HG03521 (cell line): ENCODE data around the gene ANKUB1.

Experiments
- ATAC-seq: cut with Tn5 transposase; IDR thresholded peaks from one replicate; pipeline ENCODE4 v1.9.1; 2021; ENCODE audit warnings: mild to moderate bottlenecking, moderate library complexity; ENCODE audit not compliant: unreplicated experiment

Gene ANKUB1

GRCh38 chr3:149810846-149811245 lies 18.5 kb upstream of the ANKUB1 start:
- ATAC-seq = no peak

- no peak for ATAC-seq
These were observed 17.3 kb upstream of the ANKUB1 start for GRCh38 chr3:149809699-149810098.

DNA sequence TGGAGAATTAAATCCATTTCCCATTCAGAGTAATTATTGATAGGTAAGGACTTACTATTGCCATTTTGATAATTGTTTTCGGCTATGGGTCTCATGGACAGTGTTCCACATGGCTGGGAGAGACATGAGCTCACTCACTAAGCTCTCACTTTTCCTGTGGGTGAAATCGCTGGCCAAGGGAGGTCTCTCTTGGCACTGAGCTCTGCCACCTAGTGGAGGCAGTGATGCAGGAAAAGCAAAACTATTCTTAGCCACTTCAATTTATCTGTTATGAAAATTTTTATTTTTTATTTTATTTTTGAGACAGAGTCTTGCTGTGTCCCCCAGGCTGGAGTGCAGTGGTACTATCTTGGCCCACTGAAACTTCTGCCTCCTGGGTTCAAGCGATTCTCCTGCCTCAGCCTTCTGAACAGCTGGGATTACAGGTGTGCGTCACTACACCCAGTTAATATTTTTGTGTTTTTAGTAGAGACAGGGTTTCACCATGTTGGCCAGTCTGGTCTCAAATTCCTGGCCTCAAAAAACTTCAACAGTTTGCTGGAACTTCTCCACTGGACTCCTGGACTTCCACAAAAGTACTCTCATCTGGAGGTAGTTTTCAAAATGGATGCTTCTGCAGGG lies 16.0 kb upstream of the ANKUB1 start:
- ATAC-seq = no peak

- ATAC-seq = no peak
These were observed 13.9 kb upstream of the ANKUB1 start for GRCh38 chr3:149806171-149806778.

DNA sequence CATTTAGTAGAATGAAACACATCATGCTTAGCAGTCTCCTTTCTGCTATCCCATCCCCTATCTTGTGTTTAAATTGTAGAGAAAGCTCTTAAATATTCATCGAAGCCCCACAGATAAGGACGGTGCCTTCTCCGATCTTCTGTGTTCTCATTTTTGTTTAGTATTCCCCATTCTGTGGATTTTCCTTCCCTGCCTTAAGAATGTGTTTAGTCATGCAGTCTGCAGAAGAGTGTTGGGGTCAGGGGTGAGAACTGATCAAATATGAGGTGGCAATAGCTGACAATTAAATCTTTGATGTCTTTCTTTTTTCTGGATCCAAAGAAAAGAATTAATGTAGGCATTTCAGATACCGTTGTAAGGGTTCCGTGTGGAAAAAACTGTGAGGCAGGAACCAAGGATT lies 9.3 kb upstream of the ANKUB1 start:
- no peak for ATAC-seq

GRCh38 chr3:149801195-149801594 lies 8.8 kb upstream of the ANKUB1 start:
- no peak for ATAC-seq

DNA sequence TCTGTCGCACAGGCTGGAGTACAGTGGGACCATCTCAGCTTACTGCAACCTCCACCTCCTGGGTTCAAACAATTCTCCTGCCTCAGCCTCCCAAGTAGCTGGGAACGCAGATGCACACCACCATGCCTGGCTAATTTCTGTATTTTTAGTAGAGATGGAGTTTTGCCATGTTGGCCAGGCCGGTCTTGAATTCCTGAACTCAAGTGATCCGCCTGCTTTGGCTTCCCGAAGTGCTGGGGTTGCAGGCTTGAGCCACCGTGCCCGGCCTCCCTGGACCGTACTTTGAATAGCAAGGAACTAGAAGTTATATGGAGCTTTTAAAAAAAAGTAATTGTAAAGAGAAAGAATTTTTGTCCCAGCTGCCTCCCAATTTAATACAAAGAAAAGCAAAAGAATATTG lies 8.3 kb upstream of the ANKUB1 start:
- ATAC-seq = no peak

DNA sequence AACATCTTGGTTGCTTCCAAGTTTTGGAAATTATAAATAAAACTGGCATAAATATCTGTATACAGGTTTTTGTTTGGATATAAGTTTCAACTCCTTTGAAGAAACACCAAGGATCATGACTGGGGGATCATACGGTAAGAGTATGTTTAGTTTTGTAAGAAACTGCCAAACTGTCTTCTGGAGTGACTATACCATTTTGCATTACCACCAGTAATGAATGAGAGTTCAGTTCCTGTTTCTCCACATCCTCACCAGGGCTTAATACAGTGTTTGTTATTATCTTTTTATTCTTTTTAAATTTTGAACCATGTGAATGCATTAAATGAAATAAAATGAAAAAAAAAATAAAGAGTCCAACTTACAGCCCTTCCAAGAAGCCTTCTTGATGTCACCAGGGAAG lies 3.7 kb upstream of the ANKUB1 start:
- no peak for ATAC-seq

- no peak for ATAC-seq
These were observed 1.7 kb downstream of the ANKUB1 start for GRCh38 chr3:149790698-149791097.

DNA sequence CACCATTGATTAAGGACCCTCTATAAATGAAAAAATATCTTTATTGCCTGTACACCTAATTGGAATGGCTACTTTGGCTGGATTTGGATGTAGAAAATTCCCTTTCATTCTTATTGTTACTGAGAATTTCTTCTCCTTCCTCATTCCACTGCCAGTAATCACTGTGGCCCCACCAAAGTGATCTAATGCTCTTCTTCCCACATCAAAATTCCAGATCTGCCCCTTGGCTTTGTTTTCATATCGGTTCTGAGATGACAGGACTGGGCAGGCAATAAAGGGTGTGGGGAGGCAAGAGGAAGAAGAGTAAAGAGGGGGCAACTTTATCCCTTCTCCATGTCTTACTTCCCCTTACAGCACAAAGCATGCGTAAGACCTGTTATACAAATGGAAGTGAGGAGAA lies 2.1 kb downstream of the ANKUB1 start:
- ATAC-seq = no peak

GRCh38 chr3:149784064-149784704 lies 8.2 kb downstream of the ANKUB1 start:
- ATAC-seq = no peak

GRCh38 chr3:149783576-149783975 lies 8.8 kb downstream of the ANKUB1 start:
- no peak for ATAC-seq

GRCh38 chr3:149781741-149782140 lies 10.6 kb downstream of the ANKUB1 start:
- no peak for ATAC-seq

DNA sequence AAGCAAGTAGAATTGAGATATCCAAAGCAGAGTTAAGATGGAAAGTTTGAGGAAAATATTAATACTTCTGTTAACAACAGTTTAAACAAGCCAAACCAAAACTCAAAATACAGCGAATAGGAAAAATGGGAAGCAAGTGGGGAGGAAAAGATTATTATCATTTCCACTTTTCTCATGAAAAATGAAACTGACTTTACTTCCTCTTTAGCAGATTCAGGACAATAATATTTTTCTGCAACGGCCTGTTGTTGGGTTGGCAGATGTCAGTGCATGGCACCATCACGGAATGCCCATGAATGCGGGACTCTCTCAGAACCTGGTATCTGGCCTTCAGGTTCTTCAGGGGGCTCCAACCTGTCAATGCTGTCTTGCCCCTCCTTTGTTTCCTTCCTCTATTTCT lies 11.1 kb downstream of the ANKUB1 start:
- no peak for ATAC-seq

- no peak for ATAC-seq
These were observed 14.7 kb downstream of the ANKUB1 start for GRCh38 chr3:149777414-149778214.

- no peak for ATAC-seq
These were observed 16.2 kb downstream of the ANKUB1 start for GRCh38 chr3:149776170-149776569.

DNA sequence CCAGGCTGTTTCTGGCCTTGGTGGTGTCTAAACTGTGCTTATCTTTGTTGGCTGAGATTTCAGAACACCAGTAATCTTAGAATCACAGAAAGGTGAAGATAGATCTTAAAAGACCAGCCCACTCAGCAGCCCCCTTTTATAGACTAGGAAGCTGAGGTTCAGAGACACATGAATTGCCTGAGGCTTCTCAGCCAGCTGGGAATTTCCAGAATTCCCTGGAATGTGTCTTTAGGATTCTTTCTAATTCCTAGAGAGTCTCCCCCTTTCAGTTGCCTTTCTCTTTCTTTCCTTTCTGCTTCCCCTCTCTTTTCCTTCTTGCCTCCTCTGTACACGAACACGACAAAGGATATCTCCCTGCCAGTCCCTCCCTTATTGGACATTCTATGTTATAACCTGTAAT lies 19.5 kb downstream of the ANKUB1 start:
- ATAC-seq = no peak

GRCh38 chr3:149771652-149772271 lies 20.6 kb downstream of the ANKUB1 start:
- ATAC-seq = no peak

GRCh38 chr3:149770246-149770645 lies 22.1 kb downstream of the ANKUB1 start:
- no peak for ATAC-seq

- no peak for ATAC-seq
These were observed 23.6 kb downstream of the ANKUB1 start for GRCh38 chr3:149768704-149769103.

GRCh38 chr3:149767720-149768119 lies 24.6 kb downstream of the ANKUB1 start:
- no peak for ATAC-seq
